Islet of Langerhans (tissue), 1 donor: ENCODE measurements around the gene AKR1B15.
"Not testable (repeated sequence)": the region's sequence is repeated elsewhere in the genome, so short reads cannot be mapped to it uniquely, and the experiment has no call there.

Source experiments
- FAIRE-seq: peaks from one replicate; lab custom pipeline; 2011; peaks lifted over from hg19 to GRCh38; lab: Jason Lieb, UNC

The AKR1B15 gene

GRCh38 chr7:134548877-134549276 lies at the start of gene AKR1B15:
AKR1B15 (plus strand) TSS chr7:134549110; CDS start chr7:134564620, 15,510 bp downstream.
- FAIRE-seq = no peak

- no peak for FAIRE-seq
Observed at GRCh38 chr7:134500406-134500805, 48.5 kb upstream of the AKR1B15 start.

DNA sequence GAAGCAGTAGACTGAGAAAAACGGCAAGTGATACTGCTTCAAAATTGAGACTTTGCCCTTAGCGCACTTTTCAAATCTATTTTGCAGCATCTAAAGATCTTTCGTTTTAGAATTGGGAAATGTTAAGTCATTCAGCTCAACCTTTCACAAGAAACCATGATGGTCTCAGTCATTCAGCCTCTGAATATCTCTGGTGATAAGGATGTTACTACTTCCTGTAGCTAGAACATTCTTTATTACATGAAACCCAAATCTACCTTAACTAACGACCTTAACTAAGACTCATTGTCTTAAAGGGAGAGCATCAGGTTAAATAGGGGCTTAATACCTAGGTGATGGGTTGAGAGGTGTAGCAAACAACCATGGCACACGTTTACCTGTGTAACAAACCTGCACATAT lies 47.9 kb upstream of the AKR1B15 start:
- FAIRE-seq = no peak

- no peak for FAIRE-seq
Observed at GRCh38 chr7:134502463-134503371, 46.2 kb upstream of the AKR1B15 start.

DNA sequence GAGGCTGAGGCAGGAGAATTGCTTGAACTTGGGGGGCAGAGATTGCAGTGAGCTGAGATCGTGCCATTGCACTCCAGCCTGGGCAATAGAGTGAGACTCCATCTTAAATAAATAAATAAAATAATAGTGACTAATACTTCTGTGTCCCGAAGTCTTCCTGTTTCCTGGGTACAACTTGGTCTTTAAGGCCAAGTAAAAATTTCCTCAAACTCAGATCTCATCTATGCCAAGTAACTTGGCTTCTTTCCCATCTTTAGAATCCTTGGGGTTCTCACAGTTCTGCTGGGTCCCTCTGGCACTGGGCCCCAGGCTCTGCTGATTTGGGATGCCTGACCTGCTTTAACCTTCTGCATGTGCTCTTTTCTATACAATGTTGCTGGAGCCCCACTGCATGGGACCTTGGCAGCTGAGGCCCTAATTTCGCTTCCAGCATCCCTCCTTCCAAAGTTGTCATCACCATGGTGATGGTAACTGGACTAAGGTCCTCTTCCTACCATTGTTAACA lies 44.2 kb upstream of the AKR1B15 start:
- FAIRE-seq = no peak

GRCh38 chr7:134505856-134506255 lies 43.1 kb upstream of the AKR1B15 start:
- FAIRE-seq = no peak

DNA sequence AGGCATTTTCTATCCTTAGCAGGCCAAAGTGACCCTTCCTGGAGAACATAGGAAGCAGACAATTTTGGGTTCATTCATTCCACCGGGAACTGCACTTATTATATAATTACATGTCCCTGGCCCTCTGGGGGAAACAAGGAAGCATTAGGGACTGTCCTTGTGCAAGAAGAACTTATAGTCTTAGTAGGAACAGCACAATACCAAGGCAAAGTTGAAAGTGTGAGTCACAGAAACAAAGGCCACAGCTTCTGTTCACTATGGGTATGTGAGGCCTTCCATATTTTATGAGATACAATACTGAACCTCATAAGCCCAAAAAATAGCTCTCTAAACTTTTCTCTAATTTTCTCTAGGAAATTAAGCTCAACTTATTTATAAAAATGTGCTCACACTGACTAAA lies 39.9 kb upstream of the AKR1B15 start:
- FAIRE-seq = no peak

DNA sequence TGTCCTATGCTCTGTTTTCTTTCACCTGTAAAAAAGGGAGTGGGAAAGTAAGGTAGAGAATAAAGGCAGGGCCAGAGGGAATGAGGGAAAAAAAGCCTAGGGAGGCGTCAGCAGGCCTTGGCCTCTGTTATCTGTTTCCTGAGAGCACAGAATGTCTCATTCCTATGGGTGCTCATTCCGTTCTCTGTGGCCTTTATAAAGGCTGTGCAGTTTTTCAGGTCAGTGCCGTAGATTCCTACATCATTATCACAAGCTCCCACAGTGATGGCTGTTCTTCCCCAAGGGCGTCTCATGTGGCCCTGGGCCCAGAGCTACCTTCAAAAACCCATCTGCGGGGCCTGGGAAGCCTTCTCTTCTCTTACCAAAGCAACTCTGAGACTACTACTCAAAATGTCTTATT lies 38.3 kb upstream of the AKR1B15 start:
- no peak for FAIRE-seq

DNA sequence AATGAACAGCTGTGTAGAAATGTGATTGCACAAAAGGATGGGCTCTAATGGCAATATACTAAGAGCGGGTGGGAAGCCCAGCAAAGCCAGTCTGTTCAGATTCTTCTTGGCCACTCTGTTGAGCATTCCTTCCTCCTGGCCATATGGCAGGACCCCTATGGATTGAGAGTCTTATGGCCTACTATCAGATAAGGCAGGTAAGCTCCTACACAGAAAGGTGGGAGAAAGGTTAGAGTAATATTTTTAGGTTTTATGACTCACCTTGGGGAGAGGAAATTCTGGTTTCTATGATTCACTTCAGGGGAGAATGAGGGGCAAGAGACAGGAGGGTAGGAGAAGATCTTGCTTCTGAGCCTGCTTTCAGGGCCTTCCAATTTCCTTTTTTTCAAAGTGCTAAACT lies 36.6 kb upstream of the AKR1B15 start:
- no peak for FAIRE-seq

DNA sequence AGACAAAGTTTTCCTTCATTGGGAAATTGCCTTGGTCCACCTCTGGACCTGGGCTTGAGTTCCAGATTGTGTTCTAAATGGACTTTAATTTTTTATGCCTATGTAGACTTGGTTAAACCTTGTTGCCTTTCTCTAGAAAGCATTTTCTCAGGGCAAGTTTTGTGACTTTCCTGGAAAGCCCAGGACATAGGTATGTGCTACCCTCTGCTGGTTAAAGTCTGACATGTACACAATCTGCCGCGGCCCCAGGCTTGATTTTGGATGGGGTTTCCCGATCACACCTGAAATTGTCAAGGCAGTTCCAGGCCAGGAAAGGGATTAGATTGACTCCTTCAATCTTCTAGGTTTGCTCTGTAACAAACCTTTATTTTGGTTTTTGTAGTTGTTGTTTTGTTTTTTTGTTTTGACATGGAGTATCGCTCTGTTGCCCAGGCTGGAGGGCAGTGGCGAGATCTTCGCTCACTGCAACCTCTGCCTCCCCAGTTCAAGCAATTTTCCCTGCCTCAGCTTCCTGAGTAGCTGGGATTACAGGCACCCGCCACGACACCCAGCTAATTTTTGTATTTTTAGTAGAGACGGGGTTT lies 35.6 kb upstream of the AKR1B15 start:
- FAIRE-seq = no peak

GRCh38 chr7:134514106-134514505 lies 34.8 kb upstream of the AKR1B15 start:
- FAIRE-seq = no peak

DNA sequence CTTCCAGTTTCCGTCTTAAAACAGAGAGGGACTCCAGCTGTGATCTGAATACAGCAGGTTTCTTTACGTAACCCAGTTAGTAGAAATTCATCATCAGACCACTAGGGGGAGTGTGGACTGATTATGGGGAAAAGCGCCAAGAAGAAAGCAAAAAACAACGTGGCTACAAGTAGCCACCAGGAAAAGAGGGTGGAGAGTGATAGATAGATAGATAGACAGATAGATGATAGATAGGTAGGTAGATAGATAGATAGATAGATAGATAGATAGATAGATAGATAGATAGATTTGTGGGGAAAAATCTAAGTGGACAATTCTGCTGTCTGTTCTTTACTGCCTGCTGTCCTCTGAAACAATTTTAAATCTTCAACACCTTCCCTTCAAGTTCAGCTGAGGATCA lies 34.2 kb upstream of the AKR1B15 start:
- FAIRE-seq = no peak

- no peak for FAIRE-seq
Observed at GRCh38 chr7:134515569-134516468, 33.1 kb upstream of the AKR1B15 start.

DNA sequence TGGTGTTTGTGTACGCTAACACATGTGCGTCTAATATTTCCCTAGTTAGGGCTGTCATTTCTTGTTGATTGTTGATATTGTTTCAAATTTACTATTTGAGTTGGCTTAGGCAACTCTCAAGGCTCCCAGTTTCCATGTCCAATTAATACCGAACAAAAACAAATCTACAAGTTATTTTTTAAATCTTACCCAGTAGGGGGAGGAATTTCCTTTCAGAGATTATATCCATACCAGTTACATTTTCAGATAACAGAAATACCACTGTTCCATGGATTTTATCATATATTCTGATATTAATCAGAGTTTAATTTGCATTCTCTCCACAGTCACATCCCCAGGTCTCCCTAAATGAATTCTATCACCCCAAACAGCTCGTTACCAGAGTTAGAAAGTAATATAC lies 28.8 kb upstream of the AKR1B15 start:
- no peak for FAIRE-seq

GRCh38 chr7:134522601-134523000 lies 26.3 kb upstream of the AKR1B15 start:
- no peak for FAIRE-seq

GRCh38 chr7:134525449-134525848 lies 23.5 kb upstream of the AKR1B15 start:
- not testable (repeated sequence) for FAIRE-seq

DNA sequence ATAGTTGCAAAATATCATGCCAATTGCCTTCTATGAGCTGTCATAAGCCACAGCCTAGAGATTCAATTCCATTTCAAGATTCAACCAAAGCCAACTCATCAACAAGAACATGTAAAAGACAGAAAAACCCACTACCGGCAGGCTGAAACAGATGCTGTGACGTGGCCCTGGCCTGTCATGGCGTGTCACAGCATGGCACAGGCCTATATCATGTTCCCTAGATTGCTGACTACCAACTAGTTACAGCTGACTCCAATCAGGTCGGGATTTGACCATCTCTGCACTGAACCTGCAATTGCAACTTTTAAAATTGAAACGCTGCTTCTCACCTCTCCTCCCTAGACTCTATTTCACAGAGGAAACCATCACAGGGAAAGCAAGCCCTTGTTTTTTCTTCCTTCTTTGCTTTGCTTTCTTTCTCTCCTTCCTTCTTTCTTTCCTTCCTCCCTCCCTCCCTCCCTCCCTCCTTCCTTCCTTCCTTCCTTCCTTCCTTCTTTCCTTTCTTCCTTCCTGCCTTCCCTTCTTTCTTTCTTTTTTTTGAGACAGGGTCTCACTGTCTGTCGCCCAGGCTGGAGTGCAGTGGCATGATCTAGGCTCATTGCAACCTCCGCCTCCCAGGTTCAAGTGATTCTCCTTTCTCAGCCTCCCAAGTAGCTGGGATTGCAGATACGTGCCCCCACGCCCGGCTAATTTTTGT lies 22.2 kb upstream of the AKR1B15 start:
- FAIRE-seq = not testable (repeated sequence)

- FAIRE-seq = no peak
Observed at GRCh38 chr7:134527979-134528371, 20.9 kb upstream of the AKR1B15 start.

GRCh38 chr7:134528749-134529148 lies 20.2 kb upstream of the AKR1B15 start:
- FAIRE-seq = no peak

GRCh38 chr7:134530460-134530859 lies 18.4 kb upstream of the AKR1B15 start:
- FAIRE-seq = no peak

DNA sequence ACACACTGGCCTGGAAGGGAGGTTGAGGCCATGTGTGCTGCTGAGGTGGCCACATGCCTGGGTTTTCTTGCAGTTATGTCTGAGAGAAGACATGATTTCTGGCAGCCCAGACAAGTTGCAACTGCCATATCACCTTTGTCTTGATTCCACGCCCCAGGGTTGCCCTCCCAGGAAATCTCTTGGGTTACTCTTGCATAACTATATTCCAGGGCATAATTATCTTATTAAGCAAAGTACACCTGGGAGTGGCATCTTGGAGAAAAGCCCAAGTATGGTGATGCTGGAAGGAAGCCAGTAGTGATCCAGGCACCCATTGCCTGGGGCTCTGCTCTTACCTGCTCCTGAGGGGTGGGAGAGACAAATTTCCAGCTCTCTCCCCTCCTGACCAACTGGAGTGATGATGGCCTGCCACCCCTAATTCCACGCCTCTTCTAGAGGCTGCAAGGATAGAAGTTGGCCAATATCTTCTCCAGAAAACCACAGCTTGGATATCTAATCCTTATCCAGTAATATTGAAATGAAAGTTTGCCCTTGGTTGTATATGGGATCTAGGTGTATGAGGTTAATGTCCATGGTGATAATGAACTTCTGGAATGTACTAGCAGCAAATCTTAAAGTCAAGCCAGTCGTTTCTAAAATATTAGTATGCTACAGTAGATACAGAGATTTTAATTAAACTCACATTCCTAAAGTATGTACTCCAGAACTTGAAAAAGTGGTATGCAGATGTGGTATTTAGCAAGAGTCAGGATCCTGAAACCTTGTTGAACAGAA lies 16.5 kb upstream of the AKR1B15 start:
- no peak for FAIRE-seq
